DMS53 treated with DMSO at 0.1 percent for 48 hours (cell line): Measurements from ENCODE around the gene CMYA5.
"Not testable (repeated sequence)": the region's sequence is repeated elsewhere in the genome, so short reads cannot be mapped to it uniquely, and the experiment has no call there.

Experiments
- DNase-seq: peaks from one replicate; lab custom pipeline; 2025; ENCODE audit not compliant: unreplicated experiment; lab: John Stamatoyannopoulos, UW

The CMYA5 gene

DNA sequence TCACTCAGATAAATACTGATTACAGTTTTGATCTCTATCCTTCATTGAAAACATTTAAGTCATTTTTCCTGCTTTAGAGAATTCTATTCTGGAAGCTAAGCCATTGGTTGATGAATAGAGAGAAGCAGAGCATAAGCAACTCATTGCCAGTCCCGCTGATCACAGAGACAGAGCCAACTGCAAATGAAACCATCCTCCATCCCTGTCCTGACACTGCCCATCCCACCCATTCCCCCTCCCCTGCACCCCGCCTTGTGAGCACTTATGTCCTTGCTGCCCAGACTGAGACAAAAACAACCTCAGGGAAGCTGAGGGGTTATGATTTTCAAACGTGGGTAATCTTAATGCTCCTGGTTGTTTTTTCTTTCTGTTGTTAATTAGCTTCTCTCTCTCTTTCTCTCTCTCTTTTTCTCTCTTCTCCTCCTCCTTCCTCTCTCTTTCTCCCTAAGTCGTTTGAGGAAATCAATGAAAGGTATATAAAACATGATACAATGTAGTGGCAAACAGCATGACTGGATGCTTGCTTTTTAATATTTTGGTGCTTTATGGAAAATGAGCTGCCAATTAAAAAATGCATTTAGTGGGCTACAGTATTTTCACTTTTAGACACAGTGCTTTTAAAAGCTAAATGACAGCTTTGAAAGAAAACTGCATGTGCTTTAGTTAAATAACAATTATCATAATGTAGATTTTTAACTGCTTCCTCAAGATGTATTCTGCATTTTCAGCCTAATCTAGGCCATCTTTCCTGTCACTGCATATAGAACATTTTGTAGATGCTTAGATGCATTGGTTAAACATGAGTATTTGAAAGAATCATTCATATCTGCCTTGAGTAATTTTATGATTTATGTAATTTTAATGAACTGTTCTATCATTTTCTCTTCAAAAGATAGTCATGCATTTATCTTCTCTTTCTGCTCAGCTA lies 57.3 kb downstream of the CMYA5 start:
- no peak for DNase-seq

DNA sequence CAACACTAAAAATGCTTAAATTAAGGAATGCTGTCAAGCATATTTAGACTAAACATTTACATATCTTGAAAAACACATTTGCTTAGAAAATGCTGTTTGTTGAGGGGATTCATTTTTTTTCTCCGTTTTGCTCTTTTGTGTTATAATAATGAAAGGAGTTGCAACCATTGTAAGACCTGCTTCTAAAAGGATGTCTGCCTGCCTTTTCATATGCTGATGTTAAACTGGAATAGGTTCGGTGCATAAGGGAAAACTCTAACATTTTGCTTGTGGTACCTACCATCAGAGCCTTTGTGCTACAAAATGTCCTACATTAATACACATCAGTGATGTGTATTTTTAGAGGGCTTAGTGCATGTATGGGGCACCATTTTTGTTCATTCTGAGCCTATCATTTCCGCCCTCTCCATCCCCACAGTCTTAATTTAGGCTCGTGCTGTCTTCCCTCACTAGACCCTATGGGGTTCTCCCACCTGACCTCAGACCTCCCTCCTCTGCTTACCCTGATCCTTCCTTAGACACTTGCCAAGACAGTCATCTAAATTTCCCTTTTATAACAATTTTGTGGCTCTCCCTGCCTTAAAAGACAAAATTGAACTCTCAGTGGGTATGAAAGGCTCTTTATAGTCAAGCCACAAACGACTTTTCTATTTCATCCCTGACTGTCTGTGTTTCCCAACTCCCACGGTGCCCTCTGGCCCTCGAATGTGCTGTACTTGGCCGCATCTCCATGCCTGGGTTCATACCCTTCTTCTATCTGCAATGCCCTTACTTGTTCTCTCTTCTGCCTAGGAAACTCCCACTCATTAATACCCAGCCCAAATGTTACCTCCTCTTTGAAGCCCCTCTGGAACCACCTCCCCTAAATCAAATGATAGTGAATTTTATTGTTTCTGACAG lies 61.2 kb downstream of the CMYA5 start:
- DNase-seq, result no peak

DNA sequence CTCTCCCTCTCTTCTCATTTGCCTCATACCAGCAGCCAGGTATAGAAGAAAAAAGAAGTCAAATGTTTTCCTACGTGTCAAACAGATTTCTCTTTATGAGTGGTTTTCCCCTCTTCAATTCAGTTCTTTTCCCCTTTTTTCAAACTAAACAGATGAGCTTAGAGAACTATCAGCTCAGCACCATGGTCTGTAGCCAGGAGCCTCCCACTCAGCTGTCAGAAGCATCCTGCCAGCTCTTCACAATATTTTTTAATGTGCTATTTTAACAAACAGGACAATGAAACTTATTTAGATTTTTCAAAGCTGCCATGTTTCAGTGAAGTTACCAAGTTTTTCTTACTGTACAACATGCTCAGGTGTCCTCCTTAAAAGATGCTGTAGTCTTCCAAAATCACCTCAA lies 63.5 kb downstream of the CMYA5 start:
- DNase-seq, result no peak

DNA sequence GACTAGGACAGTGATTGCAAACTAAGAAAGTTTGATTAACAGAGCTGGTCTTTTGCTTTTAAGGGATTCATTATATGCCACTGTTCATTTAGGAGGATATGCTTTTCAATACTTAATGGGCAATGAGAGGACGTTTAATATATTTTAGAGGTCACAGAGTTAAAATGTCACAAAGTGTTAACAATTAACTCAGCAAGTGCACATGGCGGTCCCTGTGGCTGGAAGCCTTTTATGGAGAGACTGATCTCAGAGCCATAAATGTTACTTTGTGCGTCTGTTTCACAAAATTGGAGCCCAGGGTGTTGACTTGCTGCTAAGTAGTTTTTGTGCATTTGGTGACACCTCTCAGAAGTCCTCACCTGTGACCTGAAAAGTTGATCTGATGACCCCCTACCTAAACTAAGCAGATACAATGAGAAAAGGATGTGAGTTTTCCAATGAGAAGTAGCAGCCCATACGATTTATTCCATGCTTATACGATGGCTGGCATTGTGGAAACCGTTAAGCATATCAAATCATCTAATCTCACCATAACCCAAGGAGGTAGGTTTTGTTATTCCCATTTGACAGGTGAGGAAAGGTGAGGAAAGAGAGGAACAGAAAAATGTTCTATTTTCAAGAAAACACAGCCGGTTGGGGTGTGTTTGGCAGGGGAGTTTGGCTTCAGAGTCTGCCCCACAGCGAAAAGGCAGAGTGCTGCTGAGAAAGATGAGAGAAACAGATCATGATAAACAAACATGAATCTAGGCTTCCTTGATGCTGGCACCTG lies 64.4 kb downstream of the CMYA5 start:
- no peak for DNase-seq

DNA sequence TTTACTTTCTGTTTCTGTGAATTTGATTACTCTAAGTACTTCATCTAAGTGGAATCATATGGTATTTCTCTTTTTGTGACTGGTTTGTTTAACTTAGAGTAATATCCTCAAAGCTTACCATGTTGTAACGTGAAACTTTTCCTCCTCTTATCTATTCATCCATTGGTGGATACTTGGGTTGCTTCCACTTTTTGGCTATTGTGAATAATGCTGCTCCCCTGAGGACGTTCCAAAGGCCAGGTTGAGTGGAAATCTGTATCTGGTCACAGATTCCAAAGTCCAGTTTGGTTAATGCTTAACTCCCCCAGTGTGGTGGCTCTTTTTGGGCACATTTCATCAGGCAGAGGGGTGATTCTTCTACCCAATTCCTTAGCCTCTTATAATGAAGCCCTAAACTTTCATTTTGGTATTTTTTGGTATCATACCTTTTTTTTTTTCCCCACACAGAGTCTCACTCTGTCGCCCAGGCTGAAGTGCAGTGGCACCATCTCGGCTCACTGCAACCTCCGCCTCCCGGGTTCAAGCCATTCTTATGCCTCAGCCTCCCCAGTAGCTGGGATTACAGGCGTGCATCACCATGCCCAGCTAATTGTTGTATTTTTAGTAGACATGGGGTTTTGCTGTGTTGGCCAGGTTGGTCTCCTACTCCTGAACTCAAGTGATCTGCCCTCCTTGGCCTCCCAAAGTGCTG lies 65.4 kb downstream of the CMYA5 start:
- peak; percentile 13 for DNase-seq

DNA sequence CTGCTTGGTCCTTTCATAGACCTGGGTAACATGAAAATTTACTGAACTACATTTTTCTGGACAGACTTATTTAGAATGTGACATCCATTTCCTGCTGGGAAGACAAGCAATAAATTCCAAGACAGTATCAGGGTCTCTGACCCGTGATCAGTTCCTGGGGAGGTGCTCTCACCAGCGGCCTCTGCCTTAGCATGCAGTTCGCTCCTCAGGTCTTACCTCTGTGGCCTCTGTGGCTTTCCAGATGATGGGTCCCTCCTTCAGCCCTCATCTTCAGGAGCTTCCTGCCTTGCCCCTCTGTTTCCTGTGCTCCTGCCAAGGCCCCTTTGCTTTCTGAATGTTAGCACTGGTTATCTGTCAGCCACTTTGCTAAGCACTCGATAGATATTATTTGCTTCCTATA lies 66.4 kb downstream of the CMYA5 start:
- no peak for DNase-seq

DNA sequence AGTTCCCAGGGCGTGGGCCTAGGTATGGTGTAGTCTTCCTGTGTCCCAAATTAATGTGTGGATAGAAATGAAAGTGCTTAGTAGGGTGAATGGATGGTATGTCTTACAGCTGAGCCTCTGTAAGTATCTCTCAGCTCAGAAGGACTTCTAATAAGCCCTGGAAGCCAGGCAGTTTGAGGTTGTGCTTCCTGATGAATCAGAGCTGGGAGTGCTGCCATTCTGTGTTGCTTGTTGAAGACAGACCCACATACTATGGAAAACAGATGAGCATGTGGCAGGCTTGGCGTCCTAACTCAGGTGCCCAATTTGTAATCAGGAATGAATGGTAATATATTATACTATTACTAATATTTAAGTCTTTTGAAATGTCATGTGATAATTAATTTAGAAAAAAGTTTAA lies 69.8 kb downstream of the CMYA5 start:
- DNase-seq, result no peak

DNA sequence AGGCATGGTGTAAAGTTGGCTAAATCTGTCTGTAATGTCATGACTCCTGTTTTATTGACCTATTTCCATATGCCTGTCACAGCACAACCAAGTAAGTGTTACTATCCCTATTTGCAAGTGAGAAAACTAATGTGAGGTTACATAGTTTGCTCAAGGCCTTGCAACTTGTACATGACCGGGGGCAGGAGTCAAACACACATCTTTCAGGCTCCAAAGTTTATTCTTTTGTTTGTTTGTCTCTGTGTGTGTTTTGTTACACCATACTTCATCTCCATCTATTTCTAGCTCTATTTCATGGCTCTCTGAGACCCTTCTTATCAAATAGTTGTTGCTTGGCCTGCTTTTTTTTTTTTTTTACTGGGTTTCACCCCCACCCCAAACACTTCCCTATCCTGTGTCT lies 70.2 kb downstream of the CMYA5 start:
- DNase-seq, result no peak

DNA sequence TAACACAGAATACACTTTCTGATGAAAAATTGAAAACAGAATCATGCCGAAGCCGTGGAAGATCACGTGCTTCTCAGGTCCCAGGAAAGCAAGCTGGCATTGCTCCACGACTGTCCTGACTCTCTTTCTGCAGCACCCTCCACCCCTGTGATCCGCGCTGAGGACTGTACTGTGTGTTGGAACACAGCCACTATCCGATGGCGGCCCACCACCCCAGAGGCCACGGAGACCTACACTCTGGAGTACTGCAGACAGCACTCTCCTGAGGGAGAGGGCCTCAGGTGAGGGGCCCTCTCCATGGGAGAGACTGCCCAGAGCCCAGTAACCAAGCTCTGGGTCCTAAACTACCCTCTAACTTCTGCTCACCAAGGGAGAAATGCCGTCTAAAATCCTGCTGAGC lies 73.3 kb downstream of the CMYA5 start:
- DNase-seq, result no peak

DNA sequence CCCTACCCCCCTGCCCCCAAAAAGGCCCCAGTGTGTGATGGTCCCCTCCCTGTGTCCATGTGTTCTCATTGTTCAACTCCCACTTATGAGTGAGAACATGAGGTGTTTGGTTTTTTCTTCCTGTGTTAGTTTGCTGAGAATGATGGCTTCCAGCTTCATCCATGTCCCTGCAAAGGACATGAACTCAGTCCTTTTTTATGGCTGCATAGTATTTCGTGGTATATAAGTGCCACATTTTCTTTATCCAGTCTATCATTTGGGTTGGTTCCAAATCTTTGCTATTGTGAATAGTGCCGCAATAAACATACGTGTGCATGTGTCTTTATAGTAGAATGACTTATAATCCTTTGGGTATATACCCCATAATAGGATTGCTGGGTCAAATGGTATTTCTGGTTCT lies 74.5 kb downstream of the CMYA5 start:
- not testable (repeated sequence) for DNase-seq

DNA sequence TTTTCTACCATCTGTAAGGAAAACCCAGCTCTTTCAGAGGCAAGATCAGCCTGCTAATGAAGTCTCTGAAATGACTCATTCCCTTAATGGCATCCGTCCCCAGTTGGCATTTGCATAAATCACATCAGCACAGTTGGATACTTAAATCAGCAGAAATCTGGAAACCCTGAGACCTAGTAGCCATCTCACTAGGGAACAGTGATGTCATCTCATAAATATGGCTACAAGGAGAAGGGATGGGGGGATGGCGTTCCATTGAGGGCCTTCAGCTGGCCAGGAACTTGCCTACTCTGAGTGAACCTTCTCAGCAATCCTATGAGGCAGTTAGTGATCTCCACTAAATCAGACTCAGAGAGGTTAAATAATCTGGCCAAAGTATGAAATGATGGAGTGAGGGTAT lies 81.8 kb downstream of the CMYA5 start:
- no peak for DNase-seq

DNA sequence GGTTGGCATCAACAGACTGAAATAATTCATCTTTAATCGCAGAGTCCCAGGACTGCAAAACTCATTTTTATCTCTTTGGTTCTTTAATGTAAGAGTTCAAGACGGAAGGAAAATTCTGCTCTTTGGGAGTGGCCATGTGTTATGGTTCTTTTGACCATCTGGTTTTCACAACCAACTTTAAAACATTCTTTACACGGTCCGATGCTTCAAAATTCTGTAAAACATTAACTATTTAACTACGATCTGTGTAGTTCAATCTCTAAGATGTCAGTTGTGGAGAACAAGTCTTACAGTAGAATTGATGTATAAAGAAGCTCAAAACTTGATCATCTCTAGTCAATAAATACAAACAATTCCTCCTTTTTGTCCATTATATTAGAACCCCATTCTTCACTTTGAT lies 83.0 kb downstream of the CMYA5 start:
- DNase-seq, result no peak

DNA sequence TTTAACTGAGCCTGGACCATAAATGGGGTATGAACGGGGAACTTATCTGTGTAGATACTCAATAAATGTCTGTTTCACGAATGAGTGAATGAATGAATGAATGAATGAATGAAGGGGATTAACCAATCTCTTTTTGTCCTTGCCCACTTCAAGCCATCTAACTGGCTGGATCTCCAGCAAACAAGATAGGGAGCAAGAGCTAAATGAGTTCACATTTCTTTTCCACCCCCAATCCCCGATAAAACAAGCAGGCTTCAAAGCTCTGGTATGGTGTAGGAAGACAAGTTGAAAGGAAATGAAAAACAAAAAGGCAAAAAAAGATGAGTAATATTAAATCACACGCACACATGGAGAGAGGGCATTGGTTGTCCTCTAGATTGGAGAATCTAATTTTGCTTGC lies 84.0 kb downstream of the CMYA5 start:
- no peak for DNase-seq

DNA sequence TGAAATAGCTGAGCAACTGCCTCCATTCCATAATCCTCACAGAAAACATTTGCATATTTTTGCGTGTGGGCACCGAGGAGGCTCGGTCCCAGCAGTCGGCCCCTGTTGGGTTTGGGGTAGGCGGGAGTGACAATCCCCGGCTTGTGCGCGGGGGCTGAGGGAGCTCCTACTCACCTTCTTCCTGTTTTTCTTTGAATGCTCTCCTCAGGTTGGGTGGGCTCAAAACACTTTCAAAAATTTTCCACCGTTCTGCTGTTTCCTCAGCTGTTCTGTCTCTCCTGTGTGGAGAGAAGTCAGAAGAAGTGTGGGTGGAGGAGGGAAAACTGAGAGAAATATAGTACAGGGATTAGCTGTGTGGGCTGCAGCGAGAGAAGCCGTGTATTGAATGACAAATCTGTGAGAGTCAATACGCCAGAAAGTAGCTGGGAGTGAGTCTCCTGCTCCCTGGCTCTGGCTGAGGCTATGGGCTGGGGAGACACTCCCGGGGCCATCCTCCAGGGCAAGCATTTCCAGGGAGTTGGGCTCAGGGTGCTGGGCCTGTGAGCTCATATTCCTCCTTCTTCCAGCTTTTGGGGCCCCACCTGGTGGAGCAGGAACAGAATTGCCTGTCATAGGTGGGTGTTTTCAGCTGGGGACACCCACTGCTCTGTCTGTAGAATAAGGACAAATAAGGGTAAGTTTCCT lies 84.7 kb downstream of the CMYA5 start:
- DNase-seq, result no peak

DNA sequence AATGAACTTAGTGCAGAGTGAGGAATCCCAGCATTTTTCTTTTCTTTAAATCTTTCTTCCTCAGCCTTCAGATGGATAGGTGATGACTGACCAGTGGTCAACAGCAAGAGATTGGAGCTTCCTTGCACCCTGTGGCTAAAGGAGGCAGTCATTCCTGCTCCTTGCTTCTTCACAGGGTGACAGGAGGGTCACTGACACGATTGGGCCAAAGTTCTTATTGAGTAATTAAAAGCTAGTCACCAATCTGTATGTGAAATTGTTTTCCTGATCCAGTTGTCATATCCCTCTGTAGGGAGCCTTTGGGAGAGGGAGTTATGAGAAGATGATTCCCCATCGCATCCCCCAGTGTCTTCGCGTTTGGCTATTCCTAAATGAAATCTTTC lies 85.2 kb downstream of the CMYA5 start:
- DNase-seq, result no peak

DNA sequence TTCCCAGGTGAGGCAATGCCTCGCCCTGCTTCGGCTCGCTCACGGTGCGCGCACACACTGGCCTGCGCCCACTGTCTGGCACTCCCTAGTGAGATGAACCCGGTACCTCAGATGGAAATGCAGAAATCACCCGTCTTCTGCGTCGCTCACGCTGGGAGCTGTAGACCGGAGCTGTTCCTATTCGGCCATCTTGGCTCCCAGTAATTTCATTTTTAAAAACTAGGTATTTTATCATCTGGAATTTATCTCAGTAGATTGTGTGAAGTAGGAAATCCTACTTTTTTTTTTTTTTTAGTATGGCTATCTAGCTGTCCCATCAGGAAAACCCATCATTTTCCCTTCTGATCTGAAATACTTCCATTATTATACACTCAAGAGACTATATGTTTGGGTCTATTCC lies 95.1 kb downstream of the CMYA5 start:
- not testable (repeated sequence) for DNase-seq

DNA sequence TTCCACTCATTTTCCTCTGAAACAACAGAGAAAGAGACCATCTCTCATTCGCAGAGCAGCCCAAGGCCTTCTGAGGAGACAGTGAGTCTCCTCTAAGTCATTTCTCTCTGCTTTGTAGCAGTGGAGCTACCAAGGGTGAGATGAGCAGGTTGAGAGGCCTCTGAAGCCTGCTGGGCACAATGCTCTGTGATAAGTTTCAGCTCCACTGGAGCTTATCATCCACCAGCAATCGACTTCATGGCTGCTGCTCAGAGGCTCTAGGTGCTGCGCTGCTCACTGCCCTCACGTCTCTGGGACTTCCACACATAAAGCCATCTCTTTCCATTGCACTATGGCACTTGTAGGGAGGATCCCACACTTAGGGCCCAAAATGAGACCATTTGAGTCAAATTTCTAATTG lies 96.3 kb downstream of the CMYA5 start:
- no peak for DNase-seq

DNA sequence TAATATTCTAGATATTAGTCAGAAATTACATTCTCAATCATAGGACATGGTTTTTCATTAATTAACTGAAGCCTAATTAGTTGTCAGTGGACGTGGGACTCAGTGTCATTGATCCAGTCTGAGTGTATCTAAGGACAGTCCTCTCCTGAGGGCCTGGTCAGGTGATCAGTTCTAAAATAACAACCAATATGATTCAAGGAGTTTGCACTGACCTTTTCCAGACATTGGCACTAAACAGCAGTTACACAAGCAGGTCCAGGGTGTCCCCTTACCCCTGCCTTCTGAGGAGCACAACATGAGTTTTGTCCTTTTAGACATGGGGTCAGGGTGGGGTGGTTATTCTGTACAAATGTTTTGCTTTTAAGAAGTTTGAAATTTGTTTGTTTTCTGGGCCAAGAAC lies 97.8 kb downstream of the CMYA5 start:
- no peak for DNase-seq

DNA sequence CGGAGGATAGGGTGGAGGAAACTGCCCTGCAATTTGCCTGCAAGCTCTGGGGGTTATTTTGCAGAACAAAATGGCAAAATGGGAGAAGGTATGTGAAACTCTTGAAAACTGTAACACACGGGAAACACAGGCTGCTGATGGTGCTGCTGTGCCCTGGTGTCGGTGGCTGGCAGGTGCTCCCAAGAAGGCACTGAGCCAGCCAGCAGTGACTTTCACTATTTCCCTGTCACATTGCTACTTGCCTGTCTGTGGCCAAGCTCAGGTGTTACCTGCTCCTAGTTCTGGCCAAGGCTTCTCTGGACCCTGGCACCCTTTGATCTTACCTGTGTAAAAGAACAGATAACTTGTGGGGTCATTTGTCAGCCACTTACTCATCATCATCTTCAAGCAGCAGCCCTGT lies 102.2 kb downstream of the CMYA5 start:
- DNase-seq, result no peak

DNA sequence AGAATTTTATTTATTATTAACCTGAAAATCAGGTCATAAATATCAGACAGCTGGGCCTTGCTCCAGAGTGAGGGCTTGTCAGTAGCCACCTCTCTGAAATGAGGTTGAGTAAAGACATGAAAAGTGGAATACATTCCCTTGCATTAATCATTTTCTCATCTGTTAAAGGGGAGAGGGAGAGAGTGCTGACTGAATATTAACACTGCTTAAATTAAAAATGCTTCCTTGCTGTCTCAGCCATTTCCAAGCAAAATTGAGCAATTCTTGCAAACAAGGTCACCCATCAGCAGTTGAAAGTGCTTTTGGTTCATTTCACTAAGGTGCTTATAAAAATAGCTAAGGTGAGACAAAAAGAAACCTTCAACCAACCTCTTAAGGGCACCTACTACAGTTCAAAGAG lies 102.8 kb downstream of the CMYA5 start:
- no peak for DNase-seq
